OCI-LY1 (cell line): ENCODE data around the gene TIE1.

Experiments
- H2AFZ ChIP-seq: fragments of 200-600 bp; sonication (generic), shearing (Covaris generic); 2 replicates; pipeline ENCODE4 v1.6.0; 2014; ENCODE audit warnings: antibody characterized with exemption, mild to moderate bottlenecking, low read length
- H3F3A ChIP-seq: fragments of 200-600 bp; sonication (generic), shearing (Covaris generic); 2 replicates; pipeline ENCODE4 v1.6.0; 2014; ENCODE audit warnings: mild to moderate bottlenecking, antibody characterized with exemption, low read length, moderate library complexity; ENCODE audit not compliant: insufficient read depth
- H3K27ac ChIP-seq: fragments of 200-600 bp; sonication (generic); 2 replicates; pipeline ENCODE4 v1.5.1; 2014; ENCODE audit warnings: low read length, mixed run types, mild to moderate bottlenecking, low read depth; ENCODE audit not compliant: poor library complexity, severe bottlenecking
- H3K27me3 ChIP-seq: fragments of 200-600 bp; sonication (generic); 2 replicates; pipeline ENCODE4 v1.6.0; 2014; ENCODE audit warnings: antibody characterized with exemption, mild to moderate bottlenecking, low read length, moderate library complexity; ENCODE audit not compliant: insufficient read depth
- H3K36me3 ChIP-seq: fragments of 200-600 bp; sonication (generic); 2 replicates; pipeline ENCODE4 v1.6.1; 2014; ENCODE audit warnings: mild to moderate bottlenecking, antibody characterized with exemption, low read length, moderate library complexity, mixed read lengths; ENCODE audit not compliant: insufficient read depth
- H3K4me1 ChIP-seq: fragments of 200-600 bp; sonication (generic); 2 replicates; pipeline ENCODE4 v1.5.1; 2014; ENCODE audit warnings: mild to moderate bottlenecking, low read length, moderate library complexity; ENCODE audit not compliant: insufficient read depth, severe bottlenecking
- H3K4me2 ChIP-seq: fragments of 200-600 bp; sonication (generic), shearing (Covaris generic); 2 replicates; pipeline ENCODE4 v1.6.1; 2014; ENCODE audit warnings: low read length
- H3K4me3 ChIP-seq: fragments of 200-600 bp; sonication (generic); 2 replicates; pipeline ENCODE4 v1.5.1; 2014; ENCODE audit warnings: low read length, low read depth, mild to moderate bottlenecking, mixed read lengths; ENCODE audit not compliant: poor library complexity, severe bottlenecking
- H3K79me2 ChIP-seq: fragments of 200-600 bp; shearing (Covaris generic); 2 replicates; pipeline ENCODE4 v1.6.1; 2016; ENCODE audit warnings: mixed run types, low read length, mixed read lengths; ENCODE audit not compliant: insufficient read depth
- H3K9ac ChIP-seq: fragments of 200-600 bp; sonication (generic), shearing (Covaris generic); 2 replicates; pipeline ENCODE4 v1.6.1; 2014; ENCODE audit warnings: mild to moderate bottlenecking, low read length, mixed read lengths
- H3K9me2 ChIP-seq: fragments of 200-600 bp; sonication (generic), shearing (Covaris generic); 2 replicates; pipeline ENCODE4 v1.6.1; 2014; ENCODE audit warnings: low read depth, mild to moderate bottlenecking, low read length, mixed read lengths
- H3K9me3 ChIP-seq: fragments of 200-600 bp; shearing (Covaris generic); 2 replicates; pipeline ENCODE4 v1.6.1; 2014; ENCODE audit warnings: low read length, mixed read lengths
- H4K20me1 ChIP-seq: fragments of 200-600 bp; sonication (generic), shearing (Covaris generic); 2 replicates; pipeline ENCODE4 v1.6.0; 2016; ENCODE audit warnings: mild to moderate bottlenecking, low read length; ENCODE audit not compliant: insufficient read depth
- EZH2 ChIP-seq: fragments of 200-600 bp; sonication (generic), shearing (Covaris generic); IDR thresholded peaks from 2 replicates; pipeline ENCODE4 v1.8.0; 2017; ENCODE audit warnings: borderline replicate concordance, mixed run types, mild to moderate bottlenecking, antibody characterized with exemption, low read length, moderate library complexity, mixed read lengths
- TF ChIP-seq, protein P1 (sequence below): fragments of 200-600 bp; sonication (generic), shearing (Covaris generic); IDR thresholded peaks from 2 replicates; pipeline ENCODE4 v1.5.1; 2017; ENCODE audit warnings: mild to moderate bottlenecking, antibody characterized with exemption, low read length, moderate library complexity, mixed read lengths

TIE1 gene

GRCh38 chr1:43288785-43289706 lies 11.7 kb upstream of the TIE1 start:
- no peaks in the 10 kb centered on the region for H3K9me2 ChIP-seq
- no peaks in the 10 kb centered on the region for H3K36me3 ChIP-seq
- no peaks in the 10 kb centered on the region for H4K20me1 ChIP-seq
- H3K9ac ChIP-seq = no peak overlapping the region
- H3F3A ChIP-seq = no peaks in the 10 kb centered on the region
- H3K9me3 ChIP-seq = no peaks in the 10 kb centered on the region
- no peak overlapping the region for H2AFZ ChIP-seq
- H3K4me2 ChIP-seq = no peak overlapping the region
- no peaks in the 10 kb centered on the region for H3K4me1 ChIP-seq
- no peaks in the 10 kb centered on the region for H3K79me2 ChIP-seq
- H3K27ac ChIP-seq = no peak overlapping the region
- H3K4me3 ChIP-seq = no peak overlapping the region
- no peaks in the 10 kb centered on the region for H3K27me3 ChIP-seq
- TF ChIP-seq EZH2 = no peak
- TF ChIP-seq, protein P1, sequence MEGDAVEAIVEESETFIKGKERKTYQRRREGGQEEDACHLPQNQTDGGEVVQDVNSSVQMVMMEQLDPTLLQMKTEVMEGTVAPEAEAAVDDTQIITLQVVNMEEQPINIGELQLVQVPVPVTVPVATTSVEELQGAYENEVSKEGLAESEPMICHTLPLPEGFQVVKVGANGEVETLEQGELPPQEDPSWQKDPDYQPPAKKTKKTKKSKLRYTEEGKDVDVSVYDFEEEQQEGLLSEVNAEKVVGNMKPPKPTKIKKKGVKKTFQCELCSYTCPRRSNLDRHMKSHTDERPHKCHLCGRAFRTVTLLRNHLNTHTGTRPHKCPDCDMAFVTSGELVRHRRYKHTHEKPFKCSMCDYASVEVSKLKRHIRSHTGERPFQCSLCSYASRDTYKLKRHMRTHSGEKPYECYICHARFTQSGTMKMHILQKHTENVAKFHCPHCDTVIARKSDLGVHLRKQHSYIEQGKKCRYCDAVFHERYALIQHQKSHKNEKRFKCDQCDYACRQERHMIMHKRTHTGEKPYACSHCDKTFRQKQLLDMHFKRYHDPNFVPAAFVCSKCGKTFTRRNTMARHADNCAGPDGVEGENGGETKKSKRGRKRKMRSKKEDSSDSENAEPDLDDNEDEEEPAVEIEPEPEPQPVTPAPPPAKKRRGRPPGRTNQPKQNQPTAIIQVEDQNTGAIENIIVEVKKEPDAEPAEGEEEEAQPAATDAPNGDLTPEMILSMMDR = no peak

GRCh38 chr1:43292216-43292615 lies 8.6 kb upstream of the TIE1 start:
- Histone ChIP-seq H3F3A (no peaks in the 10 kb centered on the region), H3K9me2 (no peaks in the 10 kb centered on the region), H3K9ac (no peak overlapping the region), H3K79me2 (no peaks in the 10 kb centered on the region), H2AFZ (no peak overlapping the region), H3K4me2 (no peak overlapping the region), H4K20me1 (no peaks in the 10 kb centered on the region), H3K36me3 (no peaks in the 10 kb centered on the region), H3K9me3 (no peaks in the 10 kb centered on the region), H3K27me3 (no peaks in the 10 kb centered on the region), H3K4me1 (no peaks in the 10 kb centered on the region), H3K27ac (no peak overlapping the region), H3K4me3 (no peak overlapping the region)
- TF ChIP-seq EZH2 = no peak
- TF ChIP-seq, protein P1 = no peak

- Histone ChIP-seq H3K4me2 (no peak overlapping the region), H3K9me3 (no peaks in the 10 kb centered on the region), H3K79me2 (no peaks in the 10 kb centered on the region), H2AFZ (no peak overlapping the region), H3F3A (no peaks in the 10 kb centered on the region), H3K4me1 (no peaks in the 10 kb centered on the region), H3K36me3 (no peaks in the 10 kb centered on the region), H3K27ac (no peak overlapping the region), H3K9me2 (no peaks in the 10 kb centered on the region), H4K20me1 (no peaks in the 10 kb centered on the region), H3K9ac (no peak overlapping the region), H3K4me3 (no peak overlapping the region), H3K27me3 (no peaks in the 10 kb centered on the region)
- no peak for TF ChIP-seq EZH2
- TF ChIP-seq, protein P1 = no peak
Observed at GRCh38 chr1:43292679-43293078, 8.1 kb upstream of the TIE1 start.
